HG03103 (cell line): Measurements from ENCODE around the gene RMP24.
"Not testable (repeated sequence)": the region's sequence is repeated elsewhere in the genome, so short reads cannot be mapped to it uniquely, and the experiment has no call there.

Experiments used
- ATAC-seq: cut with Tn5 transposase; IDR thresholded peaks from one replicate; pipeline ENCODE4 v1.9.1; 2021; ENCODE audit warnings: low read depth; ENCODE audit not compliant: unreplicated experiment

The RMP24 gene

GRCh38 chr18:36024241-36024640 is 51.8 kb downstream of the RMP24 start:
- not testable (repeated sequence) for ATAC-seq

- no peak for ATAC-seq
Measured at GRCh38 chr18:36025025-36025424, 52.5 kb downstream of the RMP24 start.

GRCh38 chr18:36028859-36029258 is 56.4 kb downstream of the RMP24 start:
- no peak for ATAC-seq
